HepG2 (cell line): Measurements from ENCODE around the gene ERICH6. TPM values are rescaled to one million over a fixed set of nuclear protein-coding genes. Genes with fewer than 3 reads are reported as not detected.

Experiments used
- ATAC-seq: fragments of 200-7000 bp; cut with Tn5 transposase; 3 replicates; pipeline ENCODE4 v1.9.1; 2020; ENCODE audit warnings: mild to moderate bottlenecking, moderate library complexity
- BruUV-seq: library from RNA; stranded (reverse); fragments of 400-500 nt; replicated peaks from 2 replicates; lab custom pipeline; 2021; lab: Mats Ljungman, UMichigan
- CTCF ChIA-PET: fragments of 300-600 bp; formaldehyde crosslinking; extraction: SDS; loops from one replicate; lab custom pipeline; 2021; ENCODE audit warnings: low total read pairs, inconsistent platforms, low intra/inter-chr PET ratio; lab: Yijun Ruan, JAX
- POLR2A ChIA-PET: fragments of 350-600 bp; sonication (Branson Sonifier 250); formaldehyde crosslinking; loops from one replicate; lab custom pipeline; 2020; ENCODE audit warnings: antibody characterized with exemption, inconsistent platforms; lab: Yijun Ruan, JAX
- DNase-seq: peaks from one replicate; pipeline ENCODE4 v3.0.0-alpha.2; 2015; ENCODE audit warnings: low spot score
- FAIRE-seq: peaks from 3 replicates; lab custom pipeline; 2011; peaks lifted over from hg19 to GRCh38; lab: Jason Lieb, UNC
- H2AFZ ChIP-seq: one replicate; pipeline ENCODE4 v1.6.1; 2011; ENCODE audit warnings: low read length, inconsistent platforms
- H3K27ac ChIP-seq: fragments of 300-600 bp; 3 replicates; pipeline ENCODE4 v1.8.0; 2011; ENCODE audit warnings: mixed run types, mild to moderate bottlenecking, mixed read lengths, low read length, inconsistent platforms; ENCODE audit not compliant: insufficient read depth; ENCODE audit errors: extremely low read length
- H3K27me3 ChIP-seq, 2 experiments: fragments of 200-600 bp in 1 of 2; 2 replicates in 1 of 2; 3 replicates in 1 of 2; pipeline versions ENCODE4 v1.6.0 to v1.8.0; 2011; ENCODE audit warnings: low read length in 2 of 2, mild to moderate bottlenecking in 2 of 2, moderate library complexity in 2 of 2, inconsistent platforms in 1 of 2; ENCODE audit not compliant: insufficient read depth in 2 of 2, control insufficient read depth in 1 of 2
- H3K36me3 ChIP-seq, 2 experiments: fragments of 200-600 bp in 1 of 2; replicated peaks in 1 of 2; 2 replicates in 1 of 2; 3 replicates in 1 of 2; pipeline versions ENCODE4 v1.5.1 to v1.8.0; 2011; ENCODE audit warnings: low read length in 2 of 2, inconsistent platforms in 1 of 2; ENCODE audit not compliant: insufficient read depth in 2 of 2, control insufficient read depth in 1 of 2
- H3K4me1 ChIP-seq: 2 replicates; pipeline ENCODE4 v1.5.1; 2012; ENCODE audit warnings: low read length, inconsistent platforms; ENCODE audit not compliant: insufficient read depth
- H3K4me2 ChIP-seq: 2 replicates; pipeline ENCODE4 v1.6.0; 2011; ENCODE audit warnings: low read depth, low read length, inconsistent platforms
- H3K4me3 ChIP-seq, 3 experiments: fragments of 200-600 bp in 1 of 3; sonication (generic), shearing (Covaris generic) in 1 of 3; replicated peaks in 1 of 3; 2 replicates each; pipeline ENCODE4 v1.5.1; 2011 to 2016; ENCODE audit warnings: low read length in 3 of 3, inconsistent platforms in 2 of 3, low read depth in 2 of 3, mild to moderate bottlenecking in 2 of 3, control low read depth in 1 of 3, mixed read lengths in 1 of 3; ENCODE audit not compliant: insufficient read depth in 1 of 3
- H3K79me2 ChIP-seq: one replicate; pipeline ENCODE4 v1.6.1; 2011; ENCODE audit warnings: low read length, inconsistent platforms; ENCODE audit not compliant: insufficient read depth
- H3K9ac ChIP-seq: 2 replicates; pipeline ENCODE4 v1.6.0; 2011; ENCODE audit warnings: mild to moderate bottlenecking, low read depth, low read length, inconsistent platforms; ENCODE audit not compliant: insufficient read depth
- H3K9me3 ChIP-seq: 2 replicates; pipeline ENCODE4 v1.5.1; 2012; ENCODE audit warnings: mild to moderate bottlenecking, low read length
- H4K20me1 ChIP-seq: 2 replicates; pipeline ENCODE4 v1.6.0; 2011; ENCODE audit warnings: inconsistent platforms, mild to moderate bottlenecking, low read length, moderate library complexity; ENCODE audit not compliant: insufficient read depth
- ATAD3A ChIP-seq: sonication (generic); formaldehyde crosslinking; IDR thresholded peaks from 2 replicates; pipeline ENCODE4 v1.4.0; 2020; ENCODE audit warnings: missing genetic modification reagents
- DMAP1 ChIP-seq: IDR thresholded peaks from 2 replicates; pipeline ENCODE4 v1.6.1; 2016
- HHEX ChIP-seq: IDR thresholded peaks from 2 replicates; pipeline ENCODE4 v1.6.1; 2016; ENCODE audit warnings: control low read depth
- MIER3 ChIP-seq: IDR thresholded peaks from 2 replicates; pipeline ENCODE4 v1.6.1; 2016; ENCODE audit warnings: missing compliant biosample characterization, borderline replicate concordance
- NFE2L2 ChIP-seq: fragments of 150-350 bp; IDR thresholded peaks from 2 replicates; pipeline ENCODE4 v1.6.1; 2014; ENCODE audit warnings: low read length
- SATB2 ChIP-seq: sonication (generic); formaldehyde crosslinking; IDR thresholded peaks from 2 replicates; pipeline ENCODE4 v1.5.0; 2020; ENCODE audit warnings: missing genetic modification reagents
- U2AF2 ChIP-seq: fragments of 200-400 bp; formaldehyde crosslinking; IDR thresholded peaks from 2 replicates; pipeline ENCODE4 v1.6.1; 2017; ENCODE audit warnings: low read depth, mild to moderate bottlenecking, low read length
- ZBTB38 ChIP-seq: sonication (generic); formaldehyde crosslinking; IDR thresholded peaks from 2 replicates; pipeline ENCODE4 v1.5.1; 2020; ENCODE audit warnings: mild to moderate bottlenecking, missing genetic modification reagents
- ZNF10 ChIP-seq: sonication (generic); formaldehyde crosslinking; IDR thresholded peaks from 2 replicates; pipeline ENCODE4 v1.4.0; 2020; ENCODE audit warnings: mild to moderate bottlenecking, low read depth, missing genetic modification reagents, borderline replicate concordance
- ZNF589 ChIP-seq: sonication (generic); formaldehyde crosslinking; conservative IDR thresholded peaks from 2 replicates; pipeline ENCODE4 v1.8.0; 2022; ENCODE audit warnings: mild to moderate bottlenecking, moderate library complexity, missing genetic modification reagents
- ZNF766 ChIP-seq: sonication (generic); formaldehyde crosslinking; IDR thresholded peaks from 2 replicates; pipeline ENCODE4 v1.5.0; 2020; ENCODE audit warnings: missing genetic modification reagents, borderline replicate concordance
- ZSCAN31 ChIP-seq: sonication (generic); formaldehyde crosslinking; IDR thresholded peaks from 2 replicates; pipeline ENCODE4 v1.5.0; 2020; ENCODE audit warnings: low read depth, mild to moderate bottlenecking, missing genetic modification reagents
- WGBS: methylation state at CpG from one replicate; pipeline ENCODE4 v1.1.6; 2017; ENCODE audit warnings: low lambda C conversion rate; 5-methylcytosine and 5-hydroxymethylcytosine counted together
- in situ Hi-C: cut with HindIII; loops from 2 replicates; pipeline ENCODE4 v1.10.0; 2017; ENCODE audit warnings: low pct_unique_long_range_greater_than_20kb; ENCODE audit not compliant: extremely low pct_ligation_motif_present
- intact Hi-C: fragments of 100-400 bp; cut with micrococcal nuclease; formaldehyde crosslinking; loops from one replicate; pipeline ENCODE4 v1.10.0; 2022; ENCODE audit not compliant: unreplicated experiment
- polyA plus RNA-seq, 8 experiments: library from polyadenylated mRNA; depleted of rRNA in 3 of 8; stranded (reverse) in 7 of 8; unstranded in 1 of 8; fragments of >200 nt; fragmentation: Illumina TruSeq in 4 of 8; extraction: Trizol in 4 of 8; gene quantifications; 2 replicates each; pipeline versions ENCODE4 v1.2.1 to v1.2.3, GENCODE V29; 2011 to 2016; ENCODE audit warnings: low read depth in 4 of 8, missing spikeins in 1 of 8, mixed read lengths in 1 of 8; ENCODE audit not compliant: insufficient read depth in 1 of 8
- total RNA-seq, 5 experiments: library from RNA; depleted of rRNA; stranded (reverse); fragments of >200 nt; fragmentation: Illumina TruSeq; extraction: Trizol; gene quantifications; 2 replicates each; pipeline ENCODE4 v1.2.3, GENCODE V29; 2016; ENCODE audit warnings: low read depth in 1 of 5
- TF ChIP-seq, protein P1 (sequence below): sonication (generic); formaldehyde crosslinking; IDR thresholded peaks from 2 replicates; pipeline ENCODE4 v1.4.0; 2020; ENCODE audit warnings: mild to moderate bottlenecking, missing genetic modification reagents
- TF ChIP-seq, protein P2 (sequence below): sonication (generic); formaldehyde crosslinking; IDR thresholded peaks from 2 replicates; pipeline ENCODE4 v1.5.1; 2020; ENCODE audit warnings: mild to moderate bottlenecking, missing genetic modification reagents, borderline replicate concordance

Gene ERICH6
- total and polyA plus RNA-seq, 2 of the 13 experiments (the other 11 are each of a cell fraction or from before 2014, with no cell fraction given) = 0.03 TPM; not detected in 1

DNA sequence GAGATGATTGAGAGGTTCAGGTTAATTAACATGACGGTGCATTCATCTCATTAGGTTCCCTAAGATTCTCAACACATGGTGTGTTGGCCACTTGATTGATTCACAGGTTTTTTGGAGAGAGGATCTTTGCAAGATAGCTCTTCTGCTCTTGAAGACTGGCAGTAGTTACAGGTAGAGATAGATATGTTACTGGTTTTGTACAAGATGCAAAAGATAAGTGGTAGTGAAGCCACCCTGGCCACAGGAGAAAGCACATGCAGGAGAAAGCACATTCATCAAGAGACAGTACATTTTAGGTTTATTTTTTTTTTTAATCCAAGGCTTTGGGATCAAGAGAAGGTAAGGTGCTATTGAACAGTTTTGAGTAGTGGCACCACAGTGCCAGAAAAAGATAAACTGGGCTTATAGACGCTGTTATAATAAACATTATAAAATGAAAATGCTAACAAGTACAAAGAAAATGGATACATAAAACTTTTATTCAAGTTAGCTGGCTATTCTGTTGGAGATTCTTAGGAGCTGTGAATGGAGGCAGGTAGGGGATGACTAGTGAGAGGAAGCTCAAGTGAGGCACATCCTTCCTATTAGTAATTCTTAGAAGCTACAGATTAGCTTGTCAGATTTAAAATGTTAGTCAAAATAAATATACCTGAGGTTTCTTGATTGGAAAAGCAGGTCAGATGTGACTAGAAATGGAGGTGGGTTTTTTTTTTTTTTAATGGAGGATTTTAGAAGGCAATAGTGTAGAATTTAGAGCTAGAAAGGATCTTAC lies 89.8 kb downstream of the ERICH6 start:
- no peak for TF ChIP-seq NFE2L2
- no peak for TF ChIP-seq MIER3 (CRISPR knock-in tag)
- no peak for TF ChIP-seq SATB2 (CRISPR knock-in tag)
- TF ChIP-seq HHEX (CRISPR knock-in tag) = no peak
- TF ChIP-seq ATAD3A (CRISPR knock-in tag) = no peak
- no peak for TF ChIP-seq ZNF589
- TF ChIP-seq, protein P1, sequence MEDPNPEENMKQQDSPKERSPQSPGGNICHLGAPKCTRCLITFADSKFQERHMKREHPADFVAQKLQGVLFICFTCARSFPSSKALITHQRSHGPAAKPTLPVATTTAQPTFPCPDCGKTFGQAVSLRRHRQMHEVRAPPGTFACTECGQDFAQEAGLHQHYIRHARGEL = no peak
- TF ChIP-seq ZNF766 (CRISPR knock-in tag) = no peak
- no peak for TF ChIP-seq U2AF2
- no peak for TF ChIP-seq ZNF10 (CRISPR knock-in tag)
- no peak for TF ChIP-seq ZSCAN31
- no peak for TF ChIP-seq ZBTB38
- TF ChIP-seq, protein P2, sequence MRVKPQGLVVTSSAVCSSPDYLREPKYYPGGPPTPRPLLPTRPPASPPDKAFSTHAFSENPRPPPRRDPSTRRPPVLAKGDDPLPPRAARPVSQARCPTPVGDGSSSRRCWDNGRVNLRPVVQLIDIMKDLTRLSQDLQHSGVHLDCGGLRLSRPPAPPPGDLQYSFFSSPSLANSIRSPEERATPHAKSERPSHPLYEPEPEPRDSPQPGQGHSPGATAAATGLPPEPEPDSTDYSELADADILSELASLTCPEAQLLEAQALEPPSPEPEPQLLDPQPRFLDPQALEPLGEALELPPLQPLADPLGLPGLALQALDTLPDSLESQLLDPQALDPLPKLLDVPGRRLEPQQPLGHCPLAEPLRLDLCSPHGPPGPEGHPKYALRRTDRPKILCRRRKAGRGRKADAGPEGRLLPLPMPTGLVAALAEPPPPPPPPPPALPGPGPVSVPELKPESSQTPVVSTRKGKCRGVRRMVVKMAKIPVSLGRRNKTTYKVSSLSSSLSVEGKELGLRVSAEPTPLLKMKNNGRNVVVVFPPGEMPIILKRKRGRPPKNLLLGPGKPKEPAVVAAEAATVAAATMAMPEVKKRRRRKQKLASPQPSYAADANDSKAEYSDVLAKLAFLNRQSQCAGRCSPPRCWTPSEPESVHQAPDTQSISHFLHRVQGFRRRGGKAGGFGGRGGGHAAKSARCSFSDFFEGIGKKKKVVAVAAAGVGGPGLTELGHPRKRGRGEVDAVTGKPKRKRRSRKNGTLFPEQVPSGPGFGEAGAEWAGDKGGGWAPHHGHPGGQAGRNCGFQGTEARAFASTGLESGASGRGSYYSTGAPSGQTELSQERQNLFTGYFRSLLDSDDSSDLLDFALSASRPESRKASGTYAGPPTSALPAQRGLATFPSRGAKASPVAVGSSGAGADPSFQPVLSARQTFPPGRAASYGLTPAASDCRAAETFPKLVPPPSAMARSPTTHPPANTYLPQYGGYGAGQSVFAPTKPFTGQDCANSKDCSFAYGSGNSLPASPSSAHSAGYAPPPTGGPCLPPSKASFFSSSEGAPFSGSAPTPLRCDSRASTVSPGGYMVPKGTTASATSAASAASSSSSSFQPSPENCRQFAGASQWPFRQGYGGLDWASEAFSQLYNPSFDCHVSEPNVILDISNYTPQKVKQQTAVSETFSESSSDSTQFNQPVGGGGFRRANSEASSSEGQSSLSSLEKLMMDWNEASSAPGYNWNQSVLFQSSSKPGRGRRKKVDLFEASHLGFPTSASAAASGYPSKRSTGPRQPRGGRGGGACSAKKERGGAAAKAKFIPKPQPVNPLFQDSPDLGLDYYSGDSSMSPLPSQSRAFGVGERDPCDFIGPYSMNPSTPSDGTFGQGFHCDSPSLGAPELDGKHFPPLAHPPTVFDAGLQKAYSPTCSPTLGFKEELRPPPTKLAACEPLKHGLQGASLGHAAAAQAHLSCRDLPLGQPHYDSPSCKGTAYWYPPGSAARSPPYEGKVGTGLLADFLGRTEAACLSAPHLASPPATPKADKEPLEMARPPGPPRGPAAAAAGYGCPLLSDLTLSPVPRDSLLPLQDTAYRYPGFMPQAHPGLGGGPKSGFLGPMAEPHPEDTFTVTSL (CRISPR knock-in tag) = no peak
- TF ChIP-seq DMAP1 = no peak
- BruUV-seq = no TSS peak
- Histone ChIP-seq H3K79me2 (peaks cover 69% of the 10 kb centered on the region), H4K20me1 (0 out of 2 replicates have a peak, but pooled peaks cover 8% of the 10 kb centered on the region), H3K4me3 (no peak overlapping the region), H3K27ac (no peak overlapping the region), H3K9me3 (no peaks in the 10 kb centered on the region), H3K9ac (no peak overlapping the region), H3K4me2 (no peak overlapping the region), H3K4me1 (no peaks in the 10 kb centered on the region), H2AFZ (no peak overlapping the region), H3K36me3 (peaks cover 0 to 15% of the 10 kb centered on the region in 2 experiments; a peak in 3 of 5 replicates), H3K27me3 (no peaks in the 10 kb centered on the region)
- WGBS = 97% methylated on average over 2 of the region's 2 CpGs
- DNase-seq (no peak), ATAC-seq (no peak), FAIRE-seq (no peak)
- ChIA-PET CTCF (no interaction called here), POLR2A (interaction anchor here (1.5 kb wide), 1 partner anchor 11 kb away, joined by 5 read pairs; the partner anchor contains the start of gene SELENOT)
- in situ Hi-C loops = no loop called here
- intact Hi-C loops = no loop called here
